ENCODE data around the gene LGR5. TPM values are rescaled to one million over a fixed set of nuclear protein-coding genes. Genes with fewer than 3 reads are reported as not detected.

The LGR5 gene
- total and polyA plus RNA-seq, 2 of the 13 experiments (the other 11 are each of a cell fraction or from before 2014, with no cell fraction given), result 37.0 to 121 TPM

DNA sequence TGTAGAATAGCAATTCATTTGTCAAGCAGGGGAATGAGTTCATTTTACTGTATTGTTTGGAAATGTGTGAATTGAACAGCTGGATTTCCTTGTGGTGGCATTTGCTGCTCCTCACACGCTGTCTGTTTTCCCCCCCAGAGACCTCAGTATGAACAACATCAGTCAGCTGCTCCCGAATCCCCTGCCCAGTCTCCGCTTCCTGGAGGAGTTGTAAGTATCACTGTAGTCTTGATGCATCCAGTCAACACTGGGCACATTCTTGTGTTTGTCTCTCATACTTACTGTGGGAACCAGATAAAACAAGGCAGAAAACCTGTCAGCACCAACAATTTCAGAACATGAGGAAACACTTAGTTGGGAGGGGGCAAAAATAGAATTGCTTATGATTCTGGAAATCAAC is 64.9 kb downstream of the LGR5 start:
- DNase-seq (ENCODE audit: low spot score) (no peak), ATAC-seq (no peak), FAIRE-seq (no peak)
- ChIA-PET POLR2A (no interaction called here), CTCF (ENCODE audit: low intra/inter-chr PET ratio, low total read pairs) (no interaction called here)
- WGBS (ENCODE audit: low lambda C conversion rate), result 96% methylated on average over 3 of the region's 3 CpGs
- Histone ChIP-seq H3K4me1 (ENCODE audit: insufficient read depth, low read length) (no peaks in the 10 kb centered on the region), H4K20me1 (ENCODE audit: insufficient read depth, low read length) (no peaks in the 10 kb centered on the region), H3K4me2 (ENCODE audit: low read depth, low read length) (no peak overlapping the region), H3K4me3 (replicated peaks in 1 of 3; ENCODE audit: insufficient read depth in 1 of 3, low read depth in 2 of 3, low read length in 3 of 3) (no peak overlapping the region), H3K79me2 (ENCODE audit: insufficient read depth, low read length) (peaks cover 2% of the 10 kb centered on the region), H3K9ac (ENCODE audit: insufficient read depth, low read depth, low read length) (no peak overlapping the region), H3K36me3 (replicated peaks in 1 of 2; ENCODE audit: control insufficient read depth in 1 of 2, insufficient read depth in 2 of 2, low read length in 2 of 2) (peaks cover 6 to 44% of the 10 kb centered on the region in 2 experiments), H3K27me3 (ENCODE audit: control insufficient read depth in 1 of 2, insufficient read depth in 2 of 2, low read length in 2 of 2) (no peaks in the 10 kb centered on the region), H3K27ac (ENCODE audit: extremely low read length, insufficient read depth, low read length) (no peak overlapping the region), H2AFZ (ENCODE audit: low read length) (no peak overlapping the region), H3K9me3 (ENCODE audit: low read length) (no peaks in the 10 kb centered on the region)
- no TSS peak for BruUV-seq (replicated peaks)
- in situ Hi-C loops (cut with HindIII; ENCODE audit: extremely low pct_ligation_motif_present, low pct_unique_long_range_greater_than_20kb) (no loop called here), intact Hi-C loops (cut with micrococcal nuclease; ENCODE audit: unreplicated experiment) (no loop called here)
- no peak for TF ChIP-seq PHF8 (CRISPR knock-in tag; IDR thresholded peaks at IDR 0.05)
- TF ChIP-seq ZNF746 (CRISPR knock-in tag; IDR thresholded peaks at IDR 0.05), result no peak
- no peak for TF ChIP-seq ZNF317 (CRISPR knock-in tag; IDR thresholded peaks at IDR 0.05)
- TF ChIP-seq, protein P1, sequence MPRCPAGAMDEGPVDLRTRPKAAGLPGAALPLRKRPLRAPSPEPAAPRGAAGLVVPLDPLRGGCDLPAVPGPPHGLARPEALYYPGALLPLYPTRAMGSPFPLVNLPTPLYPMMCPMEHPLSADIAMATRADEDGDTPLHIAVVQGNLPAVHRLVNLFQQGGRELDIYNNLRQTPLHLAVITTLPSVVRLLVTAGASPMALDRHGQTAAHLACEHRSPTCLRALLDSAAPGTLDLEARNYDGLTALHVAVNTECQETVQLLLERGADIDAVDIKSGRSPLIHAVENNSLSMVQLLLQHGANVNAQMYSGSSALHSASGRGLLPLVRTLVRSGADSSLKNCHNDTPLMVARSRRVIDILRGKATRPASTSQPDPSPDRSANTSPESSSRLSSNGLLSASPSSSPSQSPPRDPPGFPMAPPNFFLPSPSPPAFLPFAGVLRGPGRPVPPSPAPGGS (CRISPR knock-in tag; IDR thresholded peaks at IDR 0.05), result no peak
- no peak for TF ChIP-seq SSRP1 (CRISPR knock-in tag; IDR thresholded peaks at IDR 0.05)
- no peak for TF ChIP-seq SMARCC2 (IDR thresholded peaks at IDR 0.05)
- TF ChIP-seq, protein P2, sequence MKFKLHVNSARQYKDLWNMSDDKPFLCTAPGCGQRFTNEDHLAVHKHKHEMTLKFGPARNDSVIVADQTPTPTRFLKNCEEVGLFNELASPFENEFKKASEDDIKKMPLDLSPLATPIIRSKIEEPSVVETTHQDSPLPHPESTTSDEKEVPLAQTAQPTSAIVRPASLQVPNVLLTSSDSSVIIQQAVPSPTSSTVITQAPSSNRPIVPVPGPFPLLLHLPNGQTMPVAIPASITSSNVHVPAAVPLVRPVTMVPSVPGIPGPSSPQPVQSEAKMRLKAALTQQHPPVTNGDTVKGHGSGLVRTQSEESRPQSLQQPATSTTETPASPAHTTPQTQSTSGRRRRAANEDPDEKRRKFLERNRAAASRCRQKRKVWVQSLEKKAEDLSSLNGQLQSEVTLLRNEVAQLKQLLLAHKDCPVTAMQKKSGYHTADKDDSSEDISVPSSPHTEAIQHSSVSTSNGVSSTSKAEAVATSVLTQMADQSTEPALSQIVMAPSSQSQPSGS (CRISPR knock-in tag; IDR thresholded peaks at IDR 0.05), result no peak
- TF ChIP-seq, protein P3, sequence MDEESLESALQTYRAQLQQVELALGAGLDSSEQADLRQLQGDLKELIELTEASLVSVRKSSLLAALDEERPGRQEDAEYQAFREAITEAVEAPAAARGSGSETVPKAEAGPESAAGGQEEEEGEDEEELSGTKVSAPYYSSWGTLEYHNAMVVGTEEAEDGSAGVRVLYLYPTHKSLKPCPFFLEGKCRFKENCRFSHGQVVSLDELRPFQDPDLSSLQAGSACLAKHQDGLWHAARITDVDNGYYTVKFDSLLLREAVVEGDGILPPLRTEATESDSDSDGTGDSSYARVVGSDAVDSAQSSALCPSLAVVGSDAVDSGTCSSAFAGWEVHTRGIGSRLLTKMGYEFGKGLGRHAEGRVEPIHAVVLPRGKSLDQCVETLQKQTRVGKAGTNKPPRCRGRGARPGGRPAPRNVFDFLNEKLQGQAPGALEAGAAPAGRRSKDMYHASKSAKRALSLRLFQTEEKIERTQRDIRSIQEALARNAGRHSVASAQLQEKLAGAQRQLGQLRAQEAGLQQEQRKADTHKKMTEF (CRISPR knock-in tag; IDR thresholded peaks at IDR 0.05), result no peak
- no peak for TF ChIP-seq MTF2 (CRISPR knock-in tag; IDR thresholded peaks at IDR 0.05; ENCODE audit: borderline replicate concordance)
- TF ChIP-seq ZBTB20 (CRISPR knock-in tag; IDR thresholded peaks at IDR 0.05; ENCODE audit: borderline replicate concordance, low read depth), result no peak
- TF ChIP-seq, protein P4, sequence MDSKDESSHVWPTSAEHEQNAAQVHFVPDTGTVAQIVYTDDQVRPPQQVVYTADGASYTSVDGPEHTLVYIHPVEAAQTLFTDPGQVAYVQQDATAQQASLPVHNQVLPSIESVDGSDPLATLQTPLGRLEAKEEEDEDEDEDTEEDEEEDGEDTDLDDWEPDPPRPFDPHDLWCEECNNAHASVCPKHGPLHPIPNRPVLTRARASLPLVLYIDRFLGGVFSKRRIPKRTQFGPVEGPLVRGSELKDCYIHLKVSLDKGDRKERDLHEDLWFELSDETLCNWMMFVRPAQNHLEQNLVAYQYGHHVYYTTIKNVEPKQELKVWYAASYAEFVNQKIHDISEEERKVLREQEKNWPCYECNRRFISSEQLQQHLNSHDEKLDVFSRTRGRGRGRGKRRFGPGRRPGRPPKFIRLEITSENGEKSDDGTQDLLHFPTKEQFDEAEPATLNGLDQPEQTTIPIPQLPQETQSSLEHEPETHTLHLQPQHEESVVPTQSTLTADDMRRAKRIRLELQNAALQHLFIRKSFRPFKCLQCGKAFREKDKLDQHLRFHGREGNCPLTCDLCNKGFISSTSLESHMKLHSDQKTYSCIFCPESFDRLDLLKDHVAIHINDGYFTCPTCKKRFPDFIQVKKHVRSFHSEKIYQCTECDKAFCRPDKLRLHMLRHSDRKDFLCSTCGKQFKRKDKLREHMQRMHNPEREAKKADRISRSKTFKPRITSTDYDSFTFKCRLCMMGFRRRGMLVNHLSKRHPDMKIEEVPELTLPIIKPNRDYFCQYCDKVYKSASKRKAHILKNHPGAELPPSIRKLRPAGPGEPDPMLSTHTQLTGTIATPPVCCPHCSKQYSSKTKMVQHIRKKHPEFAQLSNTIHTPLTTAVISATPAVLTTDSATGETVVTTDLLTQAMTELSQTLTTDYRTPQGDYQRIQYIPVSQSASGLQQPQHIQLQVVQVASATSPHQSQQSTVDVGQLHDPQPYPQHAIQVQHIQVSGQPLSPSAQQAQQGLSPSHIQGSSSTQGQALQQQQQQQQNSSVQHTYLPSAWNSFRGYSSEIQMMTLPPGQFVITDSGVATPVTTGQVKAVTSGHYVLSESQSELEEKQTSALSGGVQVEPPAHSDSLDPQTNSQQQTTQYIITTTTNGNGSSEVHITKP (CRISPR knock-in tag; IDR thresholded peaks at IDR 0.05; ENCODE audit: low read depth), result no peak
- no peak for TF ChIP-seq SIN3A (IDR thresholded peaks at IDR 0.05; ENCODE audit: borderline replicate concordance, low read depth, low read length)
- TF ChIP-seq ZSCAN29 (CRISPR knock-in tag; conservative IDR thresholded peaks at IDR 0.05), result no peak
- TF ChIP-seq ELF4 (CRISPR knock-in tag; IDR thresholded peaks at IDR 0.05; ENCODE audit: borderline replicate concordance), result no peak
- TF ChIP-seq, protein P5, sequence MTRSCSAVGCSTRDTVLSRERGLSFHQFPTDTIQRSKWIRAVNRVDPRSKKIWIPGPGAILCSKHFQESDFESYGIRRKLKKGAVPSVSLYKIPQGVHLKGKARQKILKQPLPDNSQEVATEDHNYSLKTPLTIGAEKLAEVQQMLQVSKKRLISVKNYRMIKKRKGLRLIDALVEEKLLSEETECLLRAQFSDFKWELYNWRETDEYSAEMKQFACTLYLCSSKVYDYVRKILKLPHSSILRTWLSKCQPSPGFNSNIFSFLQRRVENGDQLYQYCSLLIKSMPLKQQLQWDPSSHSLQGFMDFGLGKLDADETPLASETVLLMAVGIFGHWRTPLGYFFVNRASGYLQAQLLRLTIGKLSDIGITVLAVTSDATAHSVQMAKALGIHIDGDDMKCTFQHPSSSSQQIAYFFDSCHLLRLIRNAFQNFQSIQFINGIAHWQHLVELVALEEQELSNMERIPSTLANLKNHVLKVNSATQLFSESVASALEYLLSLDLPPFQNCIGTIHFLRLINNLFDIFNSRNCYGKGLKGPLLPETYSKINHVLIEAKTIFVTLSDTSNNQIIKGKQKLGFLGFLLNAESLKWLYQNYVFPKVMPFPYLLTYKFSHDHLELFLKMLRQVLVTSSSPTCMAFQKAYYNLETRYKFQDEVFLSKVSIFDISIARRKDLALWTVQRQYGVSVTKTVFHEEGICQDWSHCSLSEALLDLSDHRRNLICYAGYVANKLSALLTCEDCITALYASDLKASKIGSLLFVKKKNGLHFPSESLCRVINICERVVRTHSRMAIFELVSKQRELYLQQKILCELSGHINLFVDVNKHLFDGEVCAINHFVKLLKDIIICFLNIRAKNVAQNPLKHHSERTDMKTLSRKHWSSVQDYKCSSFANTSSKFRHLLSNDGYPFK (CRISPR knock-in tag; IDR thresholded peaks at IDR 0.05; ENCODE audit: borderline replicate concordance), result no peak
